K562 (cell line): ENCODE data around the gene SUFU. TPM values are rescaled to one million over a fixed set of nuclear protein-coding genes. Genes with fewer than 3 reads are reported as not detected.

Experiments used
- CBFB ChIP-seq: sonication (generic); formaldehyde crosslinking; IDR thresholded peaks from 2 replicates; pipeline ENCODE4 v1.4.0; 2020; ENCODE audit warnings: mild to moderate bottlenecking, missing genetic modification reagents
- EP400 ChIP-seq: fragments of 450-650 bp; IDR thresholded peaks from 2 replicates; pipeline ENCODE4 v1.6.1; 2017; ENCODE audit warnings: antibody characterized with exemption, mild to moderate bottlenecking, moderate library complexity
- IRF2 ChIP-seq: sonication (generic); formaldehyde crosslinking; IDR thresholded peaks from 2 replicates; pipeline ENCODE4 v1.8.1; 2022; ENCODE audit warnings: mild to moderate bottlenecking, missing genetic modification reagents
- NCOA6 ChIP-seq: fragments of 450-650 bp; IDR thresholded peaks from 2 replicates; pipeline ENCODE4 v1.6.1; 2017; ENCODE audit warnings: mild to moderate bottlenecking
- NFE2 ChIP-seq: IDR thresholded peaks from 2 replicates; pipeline ENCODE4 v1.6.1; 2014; ENCODE audit warnings: antibody characterized with exemption, low read depth
- SMARCC2 ChIP-seq: fragments of 450-650 bp; IDR thresholded peaks from 2 replicates; pipeline ENCODE4 v1.6.1; 2017; ENCODE audit warnings: antibody characterized with exemption, moderate library complexity, mild to moderate bottlenecking, low read depth
- TCFL5 ChIP-seq: fragments of 250-450 bp; sonication (Bioruptor Pico); conservative IDR thresholded peaks from 2 replicates; pipeline ENCODE4 v1.6.1; 2021; ENCODE audit warnings: mild to moderate bottlenecking, moderate library complexity, matching md5 sums
- ZC3H4 ChIP-seq: sonication (generic); formaldehyde crosslinking; IDR thresholded peaks from 2 replicates; pipeline ENCODE4 v1.9.0; 2021; ENCODE audit warnings: missing genetic modification reagents, borderline replicate concordance
- ZNF318 ChIP-seq, 2 experiments: fragments of 450-650 bp; IDR thresholded peaks; 2 replicates each; pipeline ENCODE4 v1.6.1; 2016; ENCODE audit warnings: mild to moderate bottlenecking in 2 of 2, borderline replicate concordance in 1 of 2, low read depth in 1 of 2, moderate library complexity in 1 of 2
- ZNF707 ChIP-seq: fragments of 250-450 bp; sonication (Bioruptor Pico); conservative IDR thresholded peaks from 2 replicates; pipeline ENCODE4 v1.8.0; 2022; ENCODE audit warnings: inconsistent platforms, mild to moderate bottlenecking, moderate library complexity
- ZNF778 ChIP-seq: fragments of 450-650 bp; formaldehyde crosslinking; IDR thresholded peaks from 2 replicates; pipeline ENCODE4 v1.4.0; 2020; ENCODE audit warnings: mild to moderate bottlenecking, moderate library complexity
- polyA plus RNA-seq, 8 experiments: library from polyadenylated mRNA; depleted of rRNA in 4 of 8; stranded (reverse) in 5 of 8; unstranded in 3 of 8; fragments of >200 nt; fragmentation: Nextera tagmentation in 2 of 8; fragmentation: Illumina TruSeq in 1 of 8; extraction: Ambion mirVana in 2 of 8; extraction: Trizol in 1 of 8; gene quantifications; 2 replicates each; pipeline versions ENCODE4 v1.2.1 to v1.2.3, GENCODE V29; 2011 to 2014; ENCODE audit warnings: inconsistent platforms in 1 of 8, missing spikeins in 1 of 8
- total RNA-seq, 7 experiments: library from RNA; depleted of rRNA in 6 of 7; stranded (reverse); fragments of >200 nt in 6 of 7; fragmentation: Illumina TruSeq in 2 of 7; extraction: Trizol in 2 of 7; gene quantifications; 2 replicates each; pipeline versions ENCODE4 v1.2.1 to v1.2.3, GENCODE V29; 2011 to 2021; ENCODE audit warnings: low replicate concordance in 1 of 7
- TF ChIP-seq, protein P1 (sequence below): fragments of 250-450 bp; sonication (Bioruptor Pico); IDR thresholded peaks from 2 replicates; pipeline ENCODE4 v1.4.0; 2020; ENCODE audit warnings: mild to moderate bottlenecking, moderate library complexity
- TF ChIP-seq, protein P2 (sequence below): fragments of 450-650 bp; IDR thresholded peaks from 2 replicates; pipeline ENCODE4 v1.6.1; 2016; ENCODE audit warnings: borderline replicate concordance

The SUFU gene
- total and polyA plus RNA-seq, 9 of the 15 experiments (the other 6 are each of a cell fraction or from before 2014, with no cell fraction given) = 0.59 to 6.3 (median 0.82) TPM

- TF ChIP-seq, protein P1, sequence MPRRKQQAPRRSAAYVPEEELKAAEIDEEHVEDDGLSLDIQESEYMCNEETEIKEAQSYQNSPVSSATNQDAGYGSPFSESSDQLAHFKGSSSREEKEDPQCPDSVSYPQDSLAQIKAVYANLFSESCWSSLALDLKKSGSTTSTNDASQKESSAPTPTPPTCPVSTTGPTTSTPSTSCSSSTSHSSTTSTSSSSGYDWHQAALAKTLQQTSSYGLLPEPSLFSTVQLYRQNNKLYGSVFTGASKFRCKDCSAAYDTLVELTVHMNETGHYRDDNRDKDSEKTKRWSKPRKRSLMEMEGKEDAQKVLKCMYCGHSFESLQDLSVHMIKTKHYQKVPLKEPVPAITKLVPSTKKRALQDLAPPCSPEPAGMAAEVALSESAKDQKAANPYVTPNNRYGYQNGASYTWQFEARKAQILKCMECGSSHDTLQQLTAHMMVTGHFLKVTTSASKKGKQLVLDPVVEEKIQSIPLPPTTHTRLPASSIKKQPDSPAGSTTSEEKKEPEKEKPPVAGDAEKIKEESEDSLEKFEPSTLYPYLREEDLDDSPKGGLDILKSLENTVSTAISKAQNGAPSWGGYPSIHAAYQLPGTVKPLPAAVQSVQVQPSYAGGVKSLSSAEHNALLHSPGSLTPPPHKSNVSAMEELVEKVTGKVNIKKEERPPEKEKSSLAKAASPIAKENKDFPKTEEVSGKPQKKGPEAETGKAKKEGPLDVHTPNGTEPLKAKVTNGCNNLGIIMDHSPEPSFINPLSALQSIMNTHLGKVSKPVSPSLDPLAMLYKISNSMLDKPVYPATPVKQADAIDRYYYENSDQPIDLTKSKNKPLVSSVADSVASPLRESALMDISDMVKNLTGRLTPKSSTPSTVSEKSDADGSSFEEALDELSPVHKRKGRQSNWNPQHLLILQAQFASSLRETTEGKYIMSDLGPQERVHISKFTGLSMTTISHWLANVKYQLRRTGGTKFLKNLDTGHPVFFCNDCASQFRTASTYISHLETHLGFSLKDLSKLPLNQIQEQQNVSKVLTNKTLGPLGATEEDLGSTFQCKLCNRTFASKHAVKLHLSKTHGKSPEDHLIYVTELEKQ (CRISPR knock-in tag) = no peak
- no peak for TF ChIP-seq ZNF707 (CRISPR knock-in tag)
- no peak for TF ChIP-seq SMARCC2
- TF ChIP-seq, protein P2, sequence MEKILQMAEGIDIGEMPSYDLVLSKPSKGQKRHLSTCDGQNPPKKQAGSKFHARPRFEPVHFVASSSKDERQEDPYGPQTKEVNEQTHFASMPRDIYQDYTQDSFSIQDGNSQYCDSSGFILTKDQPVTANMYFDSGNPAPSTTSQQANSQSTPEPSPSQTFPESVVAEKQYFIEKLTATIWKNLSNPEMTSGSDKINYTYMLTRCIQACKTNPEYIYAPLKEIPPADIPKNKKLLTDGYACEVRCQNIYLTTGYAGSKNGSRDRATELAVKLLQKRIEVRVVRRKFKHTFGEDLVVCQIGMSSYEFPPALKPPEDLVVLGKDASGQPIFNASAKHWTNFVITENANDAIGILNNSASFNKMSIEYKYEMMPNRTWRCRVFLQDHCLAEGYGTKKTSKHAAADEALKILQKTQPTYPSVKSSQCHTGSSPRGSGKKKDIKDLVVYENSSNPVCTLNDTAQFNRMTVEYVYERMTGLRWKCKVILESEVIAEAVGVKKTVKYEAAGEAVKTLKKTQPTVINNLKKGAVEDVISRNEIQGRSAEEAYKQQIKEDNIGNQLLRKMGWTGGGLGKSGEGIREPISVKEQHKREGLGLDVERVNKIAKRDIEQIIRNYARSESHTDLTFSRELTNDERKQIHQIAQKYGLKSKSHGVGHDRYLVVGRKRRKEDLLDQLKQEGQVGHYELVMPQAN = 0 out of 2 replicates have a peak, but pooled peaks have one; percentile 48
- TF ChIP-seq ZC3H4 (CRISPR knock-in tag) = no peak
- TF ChIP-seq NFE2 = no peak
- no peak for TF ChIP-seq IRF2
- no peak for TF ChIP-seq ZNF318 (IDR thresholded peaks at IDR 0.05; ENCODE audit: borderline replicate concordance in 1 of 2, low read depth in 1 of 2)
- no peak for TF ChIP-seq ZNF778 (CRISPR knock-in tag)
- no peak for TF ChIP-seq CBFB (CRISPR knock-in tag)
- TF ChIP-seq TCFL5 (CRISPR knock-in tag) = no peak
- TF ChIP-seq EP400 = no peak
- no peak for TF ChIP-seq NCOA6
Measured at GRCh38 chr10:102461187-102462054, 42.4 kb upstream of the SUFU start (continued).
